Lung (tissue), 12 donors: ENCODE data around the gene PSMA7. TPM values are rescaled to one million over a fixed set of nuclear protein-coding genes. Genes with fewer than 3 reads are reported as not detected.

Experiments
- ATAC-seq: fragments of 200-7000 bp; cut with Tn5 transposase; one replicate; pipeline ENCODE4 v1.9.1; 2020; ENCODE audit warnings: moderate number of reproducible peaks; ENCODE audit not compliant: insufficient read depth, low FRiP score
- DNase-seq, 3 donors: peaks; one replicate each; pipeline ENCODE4 v3.0.0-alpha.2; 2013 to 2017
- H3K27ac ChIP-seq, 2 donors: one replicate each; pipeline ENCODE4 v1.5.1; 2013; ENCODE audit warnings: mild to moderate bottlenecking in 2 of 2, moderate library complexity in 2 of 2, control low read depth in 1 of 2, inconsistent platforms in 1 of 2, low read depth in 1 of 2, low read length in 1 of 2
- H3K27me3 ChIP-seq, 3 donors: one replicate each; pipeline ENCODE4 v1.5.1; 2013; ENCODE audit warnings: low read length in 2 of 3; ENCODE audit not compliant: control insufficient read depth in 3 of 3, insufficient read depth in 3 of 3
- H3K36me3 ChIP-seq, 4 donors: one replicate each; pipeline ENCODE4 v1.5.1; 2013; ENCODE audit warnings: low read length in 4 of 4, mild to moderate bottlenecking in 1 of 4, moderate library complexity in 1 of 4; ENCODE audit not compliant: control insufficient read depth in 4 of 4, insufficient read depth in 4 of 4
- H3K4me1 ChIP-seq, 5 donors: one replicate each; pipeline ENCODE4 v1.5.1; 2013; ENCODE audit warnings: low read length in 5 of 5, mild to moderate bottlenecking in 2 of 5, moderate library complexity in 1 of 5; ENCODE audit not compliant: control insufficient read depth in 5 of 5, insufficient read depth in 5 of 5
- H3K4me3 ChIP-seq: one replicate; pipeline ENCODE4 v1.5.1; 2013; ENCODE audit warnings: mild to moderate bottlenecking, control low read depth, moderate library complexity
- H3K9ac ChIP-seq, 2 donors: one replicate each; pipeline ENCODE4 v1.5.1; 2013; ENCODE audit warnings: low read length in 2 of 2, control low read depth in 1 of 2; ENCODE audit not compliant: insufficient read depth in 1 of 2
- H3K9me3 ChIP-seq, 4 donors: one replicate each; pipeline ENCODE4 v1.5.1; 2013; ENCODE audit warnings: low read length in 3 of 4, mild to moderate bottlenecking in 1 of 4, moderate library complexity in 1 of 4; ENCODE audit not compliant: control insufficient read depth in 4 of 4, insufficient read depth in 3 of 4
- CTCF ChIP-seq: IDR thresholded peaks from 2 replicates; pipeline ENCODE4 v1.5.1; 2012; ENCODE audit warnings: mild to moderate bottlenecking; ENCODE audit errors: control extremely low read depth, extremely low read depth
- WGBS, 2 donors: extraction: QIAGEN DNeasy Blood & Tissue Kit; methylation state at CpG; one replicate each; pipeline ENCODE4 v1.1.7; 2013; 5-methylcytosine and 5-hydroxymethylcytosine counted together
- polyA plus RNA-seq, 2 donors: library from polyadenylated mRNA; stranded (reverse); fragments of 200-250 nt; gene quantifications; one replicate each; pipeline ENCODE4 v1.2.1, GENCODE V29; 2013
- total RNA-seq, 2 donors: library from RNA; depleted of rRNA in 1 of 2; stranded (reverse); fragments of >200 nt in 1 of 2; gene quantifications; one replicate each; pipeline ENCODE4 v1.2.1, GENCODE V29; 2014 to 2021
- donor health status: control.
- donor health status: control.
- donor health status: Bipolar disorder and iron deficiency.
- donor health status: healthy.
- donor health status: DM: yes; HTN: yes; CAD: no.

PSMA7 gene
- total and polyA plus RNA-seq, 4 donors: 100 to 478 (median 258) TPM

- peak; percentile 55 to 61 (median 61) for DNase-seq
- ATAC-seq: peak; percentile 36
- WGBS, 2 donors: 1% methylated on average over 67 to 104 of the region's 104 CpGs
- peak overlapping the region; percentile 97 to 98 for H3K27ac ChIP-seq
- H3K27me3 ChIP-seq: no peaks in the 10 kb centered on the region
- H3K9me3 ChIP-seq: no peaks in the 10 kb centered on the region
- H3K36me3 ChIP-seq: peaks cover 14 to 17% (median 16%) of the 10 kb centered on the region in 4 donors
- no peak for TF ChIP-seq CTCF
- peak overlapping the region; percentile 17 to 73 for H3K9ac ChIP-seq
- H3K4me3 ChIP-seq: peak overlapping the region; percentile 86
- peaks cover 4 to 36% (median 16%) of the 10 kb centered on the region in 5 donors for H3K4me1 ChIP-seq
Measured at GRCh38 chr20:62143957-62144825, 997 bp upstream of the PSMA7 start.

GRCh38 chr20:62142252-62143080 is 728 bp downstream of the PSMA7 start:
- no peaks in the 10 kb centered on the region for H3K9me3 ChIP-seq
- H3K4me3 ChIP-seq: peak overlapping the region; percentile 98
- peaks cover 25 to 32% (median 31%) of the 10 kb centered on the region in 4 donors for H3K36me3 ChIP-seq
- H3K27me3 ChIP-seq: no peaks in the 10 kb centered on the region
- ATAC-seq: peak; percentile 4
- H3K4me1 ChIP-seq: peaks cover 4 to 27% (median 16%) of the 10 kb centered on the region in 5 donors
- no peak for DNase-seq
- peak overlapping the region; percentile 59 to 75 for H3K9ac ChIP-seq
- no peak for TF ChIP-seq CTCF
- peak overlapping the region; percentile 97 to 98 for H3K27ac ChIP-seq
- WGBS, 2 donors: 1% methylated on average over 71 of the region's 71 CpGs

- Histone ChIP-seq H3K27ac (peak overlapping the region; percentile 22 to 98), H3K36me3 (peaks cover 31 to 40% (median 38%) of the 10 kb centered on the region in 4 donors), H3K27me3 (no peaks in the 10 kb centered on the region), H3K4me3 (peak overlapping the region; percentile 98), H3K9me3 (no peaks in the 10 kb centered on the region), H3K4me1 (peaks cover 4 to 26% (median 16%) of the 10 kb centered on the region in 5 donors), H3K9ac (peak overlapping the region; percentile 36 to 59)
- TF ChIP-seq CTCF: no peak
- 21% methylated on average over 14 of the region's 14 CpGs for WGBS, 2 donors
- DNase-seq (no peak), ATAC-seq (no peak)
Measured at GRCh38 chr20:62141397-62142251, 1.6 kb downstream of the PSMA7 start.
